Measurements from ENCODE around the gene ACACB. TPM values are rescaled to one million over a fixed set of nuclear protein-coding genes. Genes with fewer than 3 reads are reported as not detected.

Gene ACACB
- total and polyA plus RNA-seq, 2 donors from 2014 or later: 13.8 to 56.8 TPM

DNA sequence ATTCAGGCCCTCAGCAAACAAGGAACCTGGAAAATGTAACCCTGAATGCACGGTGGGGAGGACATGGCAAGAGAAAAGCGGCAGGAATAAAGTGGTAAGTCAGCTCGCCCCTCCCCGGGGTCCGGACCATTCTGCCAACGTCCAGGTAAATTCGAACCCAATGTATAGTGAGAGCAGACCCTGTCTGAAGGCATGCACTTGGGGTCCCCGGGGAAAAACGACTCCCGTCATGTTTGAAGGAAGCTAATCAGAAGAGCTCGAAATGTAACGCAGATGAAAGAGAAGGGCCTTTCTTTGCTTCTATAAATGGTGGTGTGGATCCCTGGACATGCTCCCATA lies 193 bp downstream of the ACACB start:
- peak overlapping the region in 2 of 3 donors; percentile 50 to 60 for H3K4me3 ChIP-seq (ENCODE audit: low read length in 3 of 3)
- peaks cover 2 to 47% (median 42%) of the 10 kb centered on the region in 3 donors for H3K4me1 ChIP-seq (ENCODE audit: control insufficient read depth in 2 of 3, insufficient read depth in 2 of 3, low read depth in 1 of 3, low read length in 3 of 3)
- DNase-seq (no peak), FAIRE-seq (no peak)
- peak overlapping the region; percentile 97 to 98 for H3K27ac ChIP-seq (ENCODE audit: low read depth in 2 of 2, low read length in 2 of 2)
- intact Hi-C loops (cut with DNase I): no loop called here
- TF ChIP-seq, protein P1, sequence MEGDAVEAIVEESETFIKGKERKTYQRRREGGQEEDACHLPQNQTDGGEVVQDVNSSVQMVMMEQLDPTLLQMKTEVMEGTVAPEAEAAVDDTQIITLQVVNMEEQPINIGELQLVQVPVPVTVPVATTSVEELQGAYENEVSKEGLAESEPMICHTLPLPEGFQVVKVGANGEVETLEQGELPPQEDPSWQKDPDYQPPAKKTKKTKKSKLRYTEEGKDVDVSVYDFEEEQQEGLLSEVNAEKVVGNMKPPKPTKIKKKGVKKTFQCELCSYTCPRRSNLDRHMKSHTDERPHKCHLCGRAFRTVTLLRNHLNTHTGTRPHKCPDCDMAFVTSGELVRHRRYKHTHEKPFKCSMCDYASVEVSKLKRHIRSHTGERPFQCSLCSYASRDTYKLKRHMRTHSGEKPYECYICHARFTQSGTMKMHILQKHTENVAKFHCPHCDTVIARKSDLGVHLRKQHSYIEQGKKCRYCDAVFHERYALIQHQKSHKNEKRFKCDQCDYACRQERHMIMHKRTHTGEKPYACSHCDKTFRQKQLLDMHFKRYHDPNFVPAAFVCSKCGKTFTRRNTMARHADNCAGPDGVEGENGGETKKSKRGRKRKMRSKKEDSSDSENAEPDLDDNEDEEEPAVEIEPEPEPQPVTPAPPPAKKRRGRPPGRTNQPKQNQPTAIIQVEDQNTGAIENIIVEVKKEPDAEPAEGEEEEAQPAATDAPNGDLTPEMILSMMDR (IDR thresholded peaks at IDR 0.05; ENCODE audit: borderline replicate concordance, extremely low read depth, insufficient read depth): no peak
- H3K27me3 ChIP-seq (ENCODE audit: control insufficient read depth, insufficient read depth, low read length): no peaks in the 10 kb centered on the region
- H3K36me3 ChIP-seq (ENCODE audit: control insufficient read depth in 2 of 3, insufficient read depth in 3 of 3, low read length in 3 of 3): peaks cover 0 to under 1% (median 0%) of the 10 kb centered on the region in 3 donors
- no peaks in the 10 kb centered on the region for H3K9me3 ChIP-seq (ENCODE audit: control insufficient read depth in 2 of 3, insufficient read depth in 1 of 3, low read length in 3 of 3)
- peak overlapping the region in 2 of 3 donors; percentile 88 to 90 for H3K9ac ChIP-seq (ENCODE audit: low read length in 3 of 3)

DNA sequence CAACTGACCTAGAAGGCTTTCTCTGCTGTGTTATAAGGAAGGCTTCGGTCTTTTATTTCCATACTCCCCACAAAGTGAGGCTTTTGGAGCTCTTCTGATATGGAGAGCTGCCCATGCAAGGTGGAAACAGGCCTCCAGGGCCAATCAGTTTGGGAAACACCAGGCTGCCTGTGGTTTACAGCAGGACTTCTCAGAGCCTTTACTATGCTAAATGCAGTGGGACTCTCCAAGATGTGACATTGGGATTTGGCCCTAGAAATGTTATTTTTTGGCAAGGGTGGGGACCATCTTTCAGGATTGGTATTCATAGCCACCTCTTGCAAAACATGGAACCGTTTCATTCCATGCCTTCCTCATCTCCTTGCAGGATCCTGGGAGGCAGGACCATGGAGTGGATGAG lies 3.7 kb downstream of the ACACB start:
- H3K4me1 ChIP-seq (ENCODE audit: control insufficient read depth in 2 of 3, insufficient read depth in 2 of 3, low read depth in 1 of 3, low read length in 3 of 3): peaks cover 2 to 38% (median 34%) of the 10 kb centered on the region in 3 donors
- H3K36me3 ChIP-seq (ENCODE audit: control insufficient read depth in 2 of 3, insufficient read depth in 3 of 3, low read length in 3 of 3): peaks cover 0 to 7% (median 0%) of the 10 kb centered on the region in 3 donors
- H3K9me3 ChIP-seq (ENCODE audit: control insufficient read depth in 2 of 3, insufficient read depth in 1 of 3, low read length in 3 of 3): no peaks in the 10 kb centered on the region
- no peaks in the 10 kb centered on the region for H3K27me3 ChIP-seq (ENCODE audit: control insufficient read depth, insufficient read depth, low read length)
- FAIRE-seq (no peak), DNase-seq (no peak)
- intact Hi-C loops (cut with DNase I): no loop called here
- no peak overlapping the region for H3K4me3 ChIP-seq (ENCODE audit: low read length in 3 of 3)
- peak overlapping the region in 1 of 2 donors; percentile 45 for H3K27ac ChIP-seq (ENCODE audit: low read depth in 2 of 2, low read length in 2 of 2)
- peak overlapping the region in 1 of 3 donors; percentile 6 for H3K9ac ChIP-seq (ENCODE audit: low read length in 3 of 3)
- TF ChIP-seq, protein P1 (IDR thresholded peaks at IDR 0.05; ENCODE audit: borderline replicate concordance, extremely low read depth, insufficient read depth): no peak

DNA sequence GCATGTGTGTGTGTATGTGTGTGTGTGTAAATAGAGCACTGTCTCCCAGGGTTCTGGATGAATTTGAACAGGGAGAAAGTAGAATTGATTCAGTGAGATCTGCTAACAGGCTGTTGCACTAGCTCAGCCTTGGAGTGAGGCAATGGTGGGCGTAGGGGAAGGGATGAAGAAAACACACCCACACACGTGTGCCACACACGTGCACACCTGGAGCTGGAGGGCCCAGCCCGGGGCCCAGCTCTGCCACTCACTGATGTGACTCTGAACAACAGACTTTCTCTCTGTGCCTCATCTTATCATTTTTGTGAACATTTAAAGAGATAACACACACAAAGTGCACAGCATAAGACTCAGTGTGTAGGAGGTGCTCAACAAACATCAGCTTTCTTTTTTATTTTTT lies 4.2 kb downstream of the ACACB start:
- H3K27ac ChIP-seq (ENCODE audit: low read depth in 2 of 2, low read length in 2 of 2): peak overlapping the region in 1 of 2 donors; percentile 45
- no peak overlapping the region for H3K4me3 ChIP-seq (ENCODE audit: low read length in 3 of 3)
- H3K9ac ChIP-seq (ENCODE audit: low read length in 3 of 3): peak overlapping the region in 1 of 3 donors; percentile 6
- intact Hi-C loops (cut with DNase I): no loop called here
- H3K4me1 ChIP-seq (ENCODE audit: control insufficient read depth in 2 of 3, insufficient read depth in 2 of 3, low read depth in 1 of 3, low read length in 3 of 3): peaks cover 2 to 34% (median 32%) of the 10 kb centered on the region in 3 donors
- DNase-seq: no peak
- no peaks in the 10 kb centered on the region for H3K9me3 ChIP-seq (ENCODE audit: control insufficient read depth in 2 of 3, insufficient read depth in 1 of 3, low read length in 3 of 3)
- no peaks in the 10 kb centered on the region for H3K27me3 ChIP-seq (ENCODE audit: control insufficient read depth, insufficient read depth, low read length)
- H3K36me3 ChIP-seq (ENCODE audit: control insufficient read depth in 2 of 3, insufficient read depth in 3 of 3, low read length in 3 of 3): peaks cover 0 to 7% (median 0%) of the 10 kb centered on the region in 3 donors
- TF ChIP-seq, protein P1 (IDR thresholded peaks at IDR 0.05; ENCODE audit: borderline replicate concordance, extremely low read depth, insufficient read depth): no peak
- FAIRE-seq: no peak

DNA sequence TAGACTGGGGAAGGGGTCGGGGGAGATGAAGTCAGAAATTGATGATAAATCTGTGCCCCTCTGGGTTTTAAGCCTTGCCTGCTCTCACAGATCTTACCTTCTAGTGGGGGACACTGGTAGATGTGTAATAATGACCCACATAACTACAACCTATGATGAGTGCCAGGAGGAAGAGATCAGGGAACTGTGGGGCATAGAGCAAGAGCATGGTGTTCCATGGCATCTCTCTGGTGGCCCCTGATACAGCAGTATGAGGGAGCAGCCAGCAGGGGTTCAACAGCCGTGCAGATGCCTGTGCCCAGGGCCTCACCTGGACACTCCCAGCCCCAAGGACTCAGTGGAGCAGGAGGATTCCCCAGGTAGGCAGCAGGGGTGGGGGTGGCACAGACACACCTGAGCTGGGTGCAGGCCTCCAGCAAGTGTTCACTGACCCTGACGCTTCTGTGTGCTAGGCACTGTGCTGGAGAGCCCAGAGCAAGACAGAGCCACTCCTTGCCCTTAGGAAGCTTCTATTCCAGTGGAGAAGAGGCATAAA lies 5.0 kb downstream of the ACACB start:
- H3K27me3 ChIP-seq (ENCODE audit: control insufficient read depth, insufficient read depth, low read length): no peaks in the 10 kb centered on the region
- TF ChIP-seq, protein P1 (IDR thresholded peaks at IDR 0.05; ENCODE audit: borderline replicate concordance, extremely low read depth, insufficient read depth): no peak
- no peak overlapping the region for H3K9ac ChIP-seq (ENCODE audit: low read length in 3 of 3)
- no peak for FAIRE-seq
- no peak overlapping the region for H3K4me3 ChIP-seq (ENCODE audit: low read length in 3 of 3)
- H3K27ac ChIP-seq (ENCODE audit: low read depth in 2 of 2, low read length in 2 of 2): no peak overlapping the region
- intact Hi-C loops (cut with DNase I): no loop called here
- H3K4me1 ChIP-seq (ENCODE audit: control insufficient read depth in 2 of 3, insufficient read depth in 2 of 3, low read depth in 1 of 3, low read length in 3 of 3): peaks cover 2 to 31% (median 23%) of the 10 kb centered on the region in 3 donors
- peaks cover 0 to 7% (median 5%) of the 10 kb centered on the region in 3 donors for H3K36me3 ChIP-seq (ENCODE audit: control insufficient read depth in 2 of 3, insufficient read depth in 3 of 3, low read length in 3 of 3)
- H3K9me3 ChIP-seq (ENCODE audit: control insufficient read depth in 2 of 3, insufficient read depth in 1 of 3, low read length in 3 of 3): no peaks in the 10 kb centered on the region
- DNase-seq: no peak
